ENCODE data around the gene CSF1.

GRCh38 chr1:109893532-109894171 is 17.0 kb upstream of the CSF1 start:
- no peak for TF ChIP-seq MLX (CRISPR knock-in tag; IDR thresholded peaks at IDR 0.05)
- no peak for TF ChIP-seq SMAD1 (CRISPR knock-in tag; IDR thresholded peaks at IDR 0.05; ENCODE audit: borderline replicate concordance, low read depth)
- TF ChIP-seq TGIF2 (CRISPR knock-in tag; IDR thresholded peaks at IDR 0.05), result no peak
- TF ChIP-seq POLR2A (IDR thresholded peaks at IDR 0.05; ENCODE audit: insufficient read depth in 1 of 2, low read depth in 2 of 2, low read length in 2 of 2), result no peak

Data from HepG2 (cell line).